ENCODE results near the gene SIN3A. TPM values are rescaled to one million over a fixed set of nuclear protein-coding genes. Genes with fewer than 3 reads are reported as not detected.
A peak's percentile ranks its signal among the peaks of the same experiment; 100 is the strongest.
"Not testable (repeated sequence)": the region's sequence is repeated elsewhere in the genome, so short reads cannot be mapped to it uniquely, and the experiment has no call there.

The SIN3A gene
- total and polyA plus RNA-seq, 9 of the 15 experiments (the other 6 are each of a cell fraction or from before 2014, with no cell fraction given), result 11.1 to 70.3 (median 25.3) TPM

DNA sequence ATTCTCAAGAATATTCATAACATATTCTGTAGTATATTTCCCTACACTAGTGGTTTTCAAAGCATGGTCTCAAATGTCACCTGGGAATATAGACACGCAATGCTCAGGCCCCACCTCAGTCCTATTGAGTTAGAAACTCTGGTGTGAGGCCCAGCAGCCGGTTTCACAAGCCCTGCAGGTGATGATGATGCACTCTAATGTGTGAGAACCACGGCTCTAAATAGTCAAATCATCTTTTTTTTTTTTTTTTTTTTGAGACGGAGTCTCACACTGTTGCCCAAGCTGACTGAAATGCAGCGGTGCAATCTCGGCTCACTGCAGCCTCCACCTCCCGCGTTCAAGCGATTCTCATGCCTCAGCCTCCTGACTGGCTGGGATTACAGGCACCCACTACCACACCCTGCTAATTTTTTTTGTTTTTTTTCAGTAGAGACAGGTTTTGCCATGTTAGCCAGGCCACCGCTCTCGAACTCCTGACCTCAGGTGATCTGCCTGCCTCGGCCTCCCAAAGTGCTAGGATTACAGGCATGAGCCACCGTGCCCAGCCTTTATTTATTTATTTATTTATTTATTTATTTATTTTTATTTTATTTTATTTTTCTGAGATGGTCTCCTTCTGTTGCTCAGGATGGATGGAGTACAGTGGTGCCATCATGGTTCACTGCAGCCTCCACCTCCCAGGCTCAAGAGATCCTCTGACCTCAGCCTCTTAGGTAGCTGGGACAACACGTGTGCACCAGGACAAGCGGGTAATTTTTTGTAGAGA is 117.7 kb downstream of the SIN3A start:
- H2AFZ ChIP-seq (ENCODE audit: low read depth, low read length); DNase-seq (ENCODE audit: extremely low read depth in 1 of 4, low spot score in 3 of 4); POLR2A ChIA-PET; H3K27ac ChIP-seq (ENCODE audit: extremely low read depth, low read depth, low read length); H3K9ac ChIP-seq (ENCODE audit: insufficient read depth in 1 of 2, low read depth in 2 of 2, low read length in 2 of 2); in situ Hi-C loops (cut with MboI); CTCF ChIA-PET (ENCODE audit: low intra/inter-chr PET ratio); BruUV-seq (replicated peaks); ATAC-seq; H3K4me3 ChIP-seq; intact Hi-C loops (cut with micrococcal nuclease); H3K36me3 ChIP-seq (ENCODE audit: control insufficient read depth, insufficient read depth, low read length); H4K20me1 ChIP-seq (replicated peaks; ENCODE audit: control insufficient read depth, insufficient read depth, low read length); H3K27me3 ChIP-seq (ENCODE audit: control insufficient read depth in 2 of 2, insufficient read depth in 2 of 2, low read length in 2 of 2); FAIRE-seq; H3K4me2 ChIP-seq (ENCODE audit: insufficient read depth, low read length); H3K9me3 ChIP-seq (replicated peaks; ENCODE audit: control insufficient read depth, insufficient read depth, low read depth, low read length); H3K9me1 ChIP-seq (ENCODE audit: control insufficient read depth, insufficient read depth, low read length): not testable (repeated sequence)
- Histone ChIP-seq H3K79me2 (ENCODE audit: control insufficient read depth, insufficient read depth, low read length) (peaks cover 11% of the 10 kb centered on the region), H3K4me1 (replicated peaks in 1 of 2; ENCODE audit: control insufficient read depth in 2 of 2, insufficient read depth in 2 of 2, low read length in 2 of 2) (peaks cover 10 to 14% of the 10 kb centered on the region in 2 experiments; a peak in 4 of 5 replicates)
- WGBS (ENCODE audit: insufficient coverage, low coverage, missing lambda C conversion rate), result 82% methylated on average over 8 of the region's 15 CpGs

DNA sequence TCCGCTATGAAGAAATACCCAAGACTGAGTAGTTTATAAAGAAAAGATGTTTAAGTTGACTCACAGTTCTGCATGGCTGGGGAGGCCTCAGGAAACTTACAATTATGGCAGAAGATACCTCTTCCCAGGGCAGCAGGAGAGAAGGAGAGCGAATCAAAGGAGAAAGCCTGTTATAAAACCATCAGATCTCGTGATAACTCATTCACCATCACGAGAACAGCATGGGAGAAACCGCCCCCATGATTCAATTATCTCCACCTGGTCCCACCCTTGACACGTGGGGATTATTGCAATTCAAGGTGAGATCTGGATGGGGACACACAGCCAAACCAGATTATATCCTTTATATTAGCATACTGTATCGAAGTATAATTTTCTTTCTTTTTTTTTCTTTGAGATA is 119.4 kb downstream of the SIN3A start:
- H3K9me3 ChIP-seq (replicated peaks; ENCODE audit: control insufficient read depth, insufficient read depth, low read depth, low read length); H3K4me3 ChIP-seq; H2AFZ ChIP-seq (ENCODE audit: low read depth, low read length); POLR2A ChIA-PET; in situ Hi-C loops (cut with MboI); CTCF ChIA-PET (ENCODE audit: low intra/inter-chr PET ratio); DNase-seq (ENCODE audit: extremely low read depth in 1 of 4, low spot score in 3 of 4); ATAC-seq; intact Hi-C loops (cut with micrococcal nuclease); FAIRE-seq; H3K4me2 ChIP-seq (ENCODE audit: insufficient read depth, low read length); H3K9me1 ChIP-seq (ENCODE audit: control insufficient read depth, insufficient read depth, low read length); H3K27me3 ChIP-seq (ENCODE audit: control insufficient read depth in 2 of 2, insufficient read depth in 2 of 2, low read length in 2 of 2); H3K27ac ChIP-seq (ENCODE audit: extremely low read depth, low read depth, low read length); H4K20me1 ChIP-seq (replicated peaks; ENCODE audit: control insufficient read depth, insufficient read depth, low read length); BruUV-seq (replicated peaks); H3K9ac ChIP-seq (ENCODE audit: insufficient read depth in 1 of 2, low read depth in 2 of 2, low read length in 2 of 2); H3K36me3 ChIP-seq (ENCODE audit: control insufficient read depth, insufficient read depth, low read length): not testable (repeated sequence)
- H3K4me1 ChIP-seq (replicated peaks in 1 of 2; ENCODE audit: control insufficient read depth in 2 of 2, insufficient read depth in 2 of 2, low read length in 2 of 2), result peaks cover 10 to 13% of the 10 kb centered on the region in 2 experiments; a peak in 4 of 5 replicates
- H3K79me2 ChIP-seq (ENCODE audit: control insufficient read depth, insufficient read depth, low read length), result peaks cover 11% of the 10 kb centered on the region
- TF ChIP-seq CHD2 (IDR thresholded peaks at IDR 0.05; ENCODE audit: low read depth, low read length), result peak; percentile 79
- WGBS (ENCODE audit: insufficient coverage, low coverage, missing lambda C conversion rate), result 18% methylated on average over 7 of the region's 7 CpGs

All from K562 (cell line).